GM23338 (cell line): ENCODE results near the gene CTNND2.
A peak's percentile ranks its signal among the peaks of the same experiment; 100 is the strongest.

ENCODE experiments used
- CTCF ChIP-seq, 2 experiments: fragments of 200-600 bp in 1 of 2; sonication (generic) in 1 of 2; conservative IDR thresholded peaks; 2 replicates each; pipeline versions ENCODE4 v1.5.1 to v1.6.1; 2016 to 2017; ENCODE audit warnings: antibody characterized with exemption in 2 of 2, low read depth in 2 of 2, mild to moderate bottlenecking in 2 of 2, moderate library complexity in 1 of 2
- EZH2phosphoT487 ChIP-seq: fragments of 200-600 bp; sonication (generic); IDR thresholded peaks from one replicate; pipeline ENCODE4 v1.8.1; 2018; ENCODE audit warnings: antibody characterized with exemption; ENCODE audit not compliant: unreplicated experiment
- JUNB ChIP-seq: IDR thresholded peaks from one replicate; pipeline ENCODE4 v1.6.1; 2016; ENCODE audit warnings: antibody characterized with exemption; ENCODE audit not compliant: unreplicated experiment
- POLR2AphosphoS5 ChIP-seq: IDR thresholded peaks from 2 replicates; pipeline ENCODE4 v1.6.1; 2016; ENCODE audit warnings: antibody characterized with exemption, low read depth
- ZNF114 ChIP-seq: fragments of 250-450 bp; sonication (Bioruptor Pico); IDR thresholded peaks from 2 replicates; pipeline ENCODE4 v1.5.0; 2020; ENCODE audit warnings: mild to moderate bottlenecking, moderate library complexity

DNA sequence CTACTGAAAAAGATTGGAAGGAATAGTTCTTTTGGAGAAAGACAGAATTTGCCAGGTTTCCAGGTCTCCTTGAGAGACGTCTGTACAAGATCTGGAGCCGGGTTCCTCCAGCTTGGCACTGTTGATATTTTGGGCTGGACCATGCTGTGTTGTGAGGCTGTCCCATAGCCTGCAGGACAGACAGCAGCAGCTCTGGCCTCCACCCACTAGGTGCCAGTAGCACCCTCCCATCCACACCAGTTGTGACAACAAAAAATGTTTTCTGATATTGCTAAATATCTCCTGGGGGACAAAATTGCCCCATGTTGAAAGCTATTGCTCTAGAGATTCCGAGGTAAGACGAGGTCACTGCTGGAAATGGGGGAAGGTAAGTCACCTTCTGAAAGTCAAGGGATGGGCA is 855.5 kb downstream of the CTNND2 start:
- no peak for TF ChIP-seq EZH2phosphoT487
- peak; percentile 43 to 65; a peak in 3 of 4 replicates for TF ChIP-seq CTCF (conservative IDR thresholded peaks at IDR 0.05; ENCODE audit: low read depth in 2 of 2)
- TF ChIP-seq POLR2AphosphoS5: no peak
- no peak for TF ChIP-seq JUNB
- TF ChIP-seq ZNF114 (CRISPR knock-in tag): no peak
